ENCODE measurements around the gene CDC7.
A peak's percentile ranks its signal among the peaks of the same experiment; 100 is the strongest.
"Not testable (repeated sequence)": the region's sequence is repeated elsewhere in the genome, so short reads cannot be mapped to it uniquely, and the experiment has no call there.

CDC7 gene

GRCh38 chr1:91500756-91501522 is at the start of gene CDC7:
TSS of gene CDC7 (plus strand) at chr1:91500851. CDS start at chr1:91501717, 866 bp downstream.
- peak; percentile 72 for DNase-seq (ENCODE audit: extremely low read depth, low read depth)
- peak; percentile 46 for TF ChIP-seq CTCF (IDR thresholded peaks at IDR 0.05; ENCODE audit: low read depth, low read length, missing control alignments)
- peak within 1 kb of the TSS; percentile 68 for H3K4me3 ChIP-seq (replicated peaks; ENCODE audit: low read depth, low read length)

- TF ChIP-seq CTCF (IDR thresholded peaks at IDR 0.05; ENCODE audit: low read depth, low read length, missing control alignments) = no peak
- DNase-seq (ENCODE audit: extremely low read depth, low read depth) = no peak
- H3K4me3 ChIP-seq (replicated peaks; ENCODE audit: low read depth, low read length) = no peak overlapping the region
These were observed 46.5 kb upstream of the CDC7 start for GRCh38 chr1:91454136-91454535.

- no peak overlapping the region for H3K4me3 ChIP-seq (replicated peaks; ENCODE audit: low read depth, low read length)
- TF ChIP-seq CTCF (IDR thresholded peaks at IDR 0.05; ENCODE audit: low read depth, low read length, missing control alignments) = no peak
- DNase-seq (ENCODE audit: extremely low read depth, low read depth) = no peak
These were observed 45.3 kb upstream of the CDC7 start for GRCh38 chr1:91455334-91455733.

GRCh38 chr1:91455896-91456295 is 44.8 kb upstream of the CDC7 start:
- TF ChIP-seq CTCF (IDR thresholded peaks at IDR 0.05; ENCODE audit: low read depth, low read length, missing control alignments) = no peak
- no peak overlapping the region for H3K4me3 ChIP-seq (replicated peaks; ENCODE audit: low read depth, low read length)
- no peak for DNase-seq (ENCODE audit: extremely low read depth, low read depth)

GRCh38 chr1:91465350-91465749 is 35.3 kb upstream of the CDC7 start:
- H3K4me3 ChIP-seq (replicated peaks; ENCODE audit: low read depth, low read length); DNase-seq (ENCODE audit: extremely low read depth, low read depth): not testable (repeated sequence)

- no peak overlapping the region for H3K4me3 ChIP-seq (replicated peaks; ENCODE audit: low read depth, low read length)
- no peak for TF ChIP-seq CTCF (IDR thresholded peaks at IDR 0.05; ENCODE audit: low read depth, low read length, missing control alignments)
- no peak for DNase-seq (ENCODE audit: extremely low read depth, low read depth)
These were observed 24.0 kb upstream of the CDC7 start for GRCh38 chr1:91476533-91477217.

- no peak for TF ChIP-seq CTCF (IDR thresholded peaks at IDR 0.05; ENCODE audit: low read depth, low read length, missing control alignments)
- no peak for DNase-seq (ENCODE audit: extremely low read depth, low read depth)
- no peak overlapping the region for H3K4me3 ChIP-seq (replicated peaks; ENCODE audit: low read depth, low read length)
These were observed 13.2 kb upstream of the CDC7 start for GRCh38 chr1:91487469-91487868.

Data from HFF-Myc (cell line).